Stimulated activated CD8-positive, alpha-beta memory T cell treated with anti-CD3 and anti-CD28 coated beads, Interleukin-12 subunit alpha, Interleukin-12 subunit beta, amount 100 ng/mL, for 24 hours (primary cell): ENCODE measurements around the gene GAP43.

Experiments used
- DNase-seq: peaks from one replicate; pipeline ENCODE4 v3.0.0-alpha.2; 2020; ENCODE audit errors: extremely low read depth

GAP43 gene

DNA sequence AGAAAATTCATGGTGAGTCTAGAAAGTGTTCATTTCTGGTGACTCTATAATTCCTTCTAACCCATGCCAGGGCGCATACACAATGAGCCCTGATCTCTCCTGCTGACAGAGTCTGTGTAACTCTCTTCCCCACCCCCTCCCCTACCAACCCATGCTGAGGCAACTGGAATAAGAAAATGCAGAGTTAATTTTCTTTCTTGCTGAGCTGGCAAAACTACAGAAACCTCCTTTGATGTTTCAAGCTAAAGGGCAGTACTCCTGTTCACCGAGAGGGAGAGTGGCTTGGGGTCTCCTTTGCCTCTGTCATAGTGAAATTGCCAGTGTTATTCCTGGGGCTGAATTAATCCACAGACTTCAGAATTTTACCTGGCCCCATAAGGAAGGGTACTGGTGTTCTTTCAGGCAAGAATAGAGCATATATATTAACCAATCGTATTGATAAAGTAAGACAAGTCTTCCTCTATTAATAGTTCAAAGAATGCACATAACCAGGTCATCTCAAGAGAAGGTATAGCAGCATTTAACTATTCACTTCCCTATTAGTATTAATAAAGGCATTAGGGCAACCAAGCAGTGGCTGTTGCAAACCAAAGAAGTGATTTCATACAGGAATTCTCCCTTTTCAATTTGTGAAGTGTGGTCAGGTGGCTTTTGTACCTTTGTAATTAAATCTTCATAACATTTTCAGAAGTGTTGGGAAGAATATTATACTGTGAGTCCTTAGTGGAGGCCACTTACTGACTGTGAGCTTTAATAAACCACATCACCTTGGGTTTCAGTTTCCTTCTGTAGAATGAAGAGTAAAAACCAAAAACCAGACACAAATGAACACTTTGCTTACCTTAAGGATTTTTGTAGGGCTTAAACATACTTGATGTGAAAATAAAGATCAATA is 4.1 kb downstream of the GAP43 start:
- DNase-seq = no peak

DNA sequence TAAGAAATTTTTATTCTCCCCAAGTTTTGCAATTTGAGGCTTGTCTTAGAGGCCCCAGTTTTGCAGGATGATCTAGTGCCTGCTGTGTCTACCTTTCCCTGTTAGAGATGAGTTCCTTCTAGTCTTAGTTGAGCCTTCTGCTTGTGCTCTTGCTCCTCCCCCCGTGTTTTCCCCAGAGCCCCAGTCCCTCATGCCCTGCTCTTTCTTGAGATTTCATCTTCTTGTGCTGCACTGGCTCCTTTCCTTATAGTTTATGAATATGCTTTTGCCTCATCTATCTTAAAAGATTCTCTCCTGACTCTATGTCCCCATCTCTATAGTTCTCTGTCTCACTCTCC is 4.7 kb downstream of the GAP43 start:
- DNase-seq = no peak

DNA sequence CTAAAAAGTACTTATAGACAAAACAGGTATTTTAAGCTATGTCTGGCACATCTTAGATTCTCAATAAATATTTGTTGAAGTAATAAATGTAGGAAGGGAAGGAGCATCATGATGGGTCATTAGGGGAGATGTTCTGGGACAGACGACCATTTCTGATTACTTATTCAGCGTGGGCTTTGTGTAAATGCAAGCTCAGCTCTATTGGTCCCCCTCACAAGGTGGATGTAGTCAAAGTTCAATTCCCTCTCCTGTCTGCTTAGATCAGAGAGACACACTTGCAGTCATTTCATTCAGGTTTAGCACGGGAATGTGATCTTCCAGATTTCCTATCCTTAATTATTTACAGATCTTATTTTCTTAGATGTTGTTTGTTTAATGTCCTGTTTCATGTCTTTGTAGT is 7.5 kb downstream of the GAP43 start:
- no peak for DNase-seq

DNA sequence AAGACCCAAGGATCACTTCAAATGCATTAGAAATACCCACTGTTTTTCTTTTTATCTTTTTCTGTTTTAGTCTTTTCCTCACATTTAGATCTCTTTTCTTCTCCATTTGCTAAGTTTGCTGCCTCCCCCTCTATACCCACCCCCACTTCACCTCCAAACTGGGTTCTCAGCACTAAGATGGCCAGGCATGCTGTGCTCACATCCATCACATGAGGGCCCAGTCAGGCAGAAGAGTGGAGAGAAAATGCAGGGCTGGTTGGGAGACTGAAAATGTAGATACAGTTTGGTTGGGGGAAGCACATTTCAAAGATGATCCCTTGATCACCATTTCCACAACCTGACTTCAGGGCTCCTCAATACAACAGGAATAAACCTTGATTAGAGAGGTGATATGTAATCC is 8.7 kb downstream of the GAP43 start:
- DNase-seq = no peak

DNA sequence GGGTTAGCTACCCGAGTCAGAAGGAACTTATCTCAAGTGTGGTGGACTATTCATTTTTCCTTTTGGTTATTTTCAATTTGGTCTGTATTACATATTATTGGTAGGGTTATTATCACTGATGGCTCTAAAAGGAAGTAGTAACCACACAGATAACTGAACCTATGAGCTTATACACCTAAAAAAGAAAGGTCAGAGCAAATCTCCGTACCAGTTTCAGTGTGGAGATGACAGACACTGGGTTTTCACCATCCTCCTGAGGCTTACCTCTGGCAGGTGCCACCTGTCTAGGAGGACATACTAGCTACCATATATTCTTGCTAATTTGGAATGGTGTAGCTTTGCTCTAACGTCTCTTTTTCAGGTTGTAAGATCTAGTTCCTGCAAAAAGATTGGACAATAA is 10.2 kb downstream of the GAP43 start:
- no peak for DNase-seq

DNA sequence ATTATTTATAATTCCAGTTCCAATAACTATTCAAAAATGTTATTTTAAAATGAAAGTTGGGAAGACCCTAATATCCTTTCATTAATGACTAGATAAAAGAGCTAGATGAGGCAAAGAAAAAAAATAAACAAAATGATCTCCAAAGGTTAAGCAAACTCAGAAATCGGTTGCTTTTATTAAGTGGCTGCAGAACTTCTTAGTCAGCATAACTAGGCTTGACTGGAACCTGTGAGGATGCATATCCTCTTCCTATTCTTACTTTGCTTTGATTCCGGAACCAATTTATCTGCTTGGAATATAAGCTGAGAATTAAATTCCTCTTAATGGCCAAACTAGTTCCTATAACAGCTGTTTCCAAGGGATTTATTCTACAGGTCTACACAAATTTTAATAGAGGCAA is 10.7 kb downstream of the GAP43 start:
- DNase-seq = no peak

DNA sequence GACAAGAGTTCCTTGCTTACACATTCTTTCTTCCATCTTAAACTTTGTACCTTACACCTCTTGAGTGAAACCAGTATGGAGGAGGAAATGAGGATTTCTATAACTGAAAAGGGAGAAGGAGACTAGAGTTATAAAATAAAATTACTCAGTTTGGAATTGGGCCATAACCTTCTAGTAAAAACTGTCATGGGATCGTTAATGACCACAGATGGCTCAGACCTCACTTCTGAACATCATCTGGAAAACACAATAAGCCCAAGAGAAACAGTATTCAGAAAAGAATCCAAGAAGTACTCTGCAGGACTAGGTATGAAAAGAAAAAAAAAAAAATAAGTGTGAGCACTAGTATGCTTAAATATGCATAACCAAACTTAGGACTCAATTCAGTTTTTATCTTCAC is 12.1 kb downstream of the GAP43 start:
- DNase-seq = no peak

DNA sequence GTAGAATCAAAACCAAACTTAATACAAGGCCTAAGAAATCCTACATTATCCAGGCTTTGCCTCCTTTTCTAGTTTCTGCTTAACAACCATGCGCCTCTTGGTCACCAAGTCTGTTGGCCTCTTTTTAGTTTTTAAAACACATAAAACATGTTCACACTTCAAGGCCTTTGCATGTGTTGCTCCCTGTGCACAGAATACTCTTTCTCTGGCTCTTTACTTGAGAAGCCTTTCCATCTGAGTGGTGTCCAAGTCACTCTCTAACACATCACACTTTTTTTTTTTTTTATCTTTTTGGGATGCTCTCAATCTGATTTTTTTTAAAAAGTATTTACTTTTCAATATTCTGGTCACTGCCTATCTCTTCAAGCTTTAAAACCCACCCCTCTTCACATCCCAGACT is 14.9 kb downstream of the GAP43 start:
- DNase-seq = no peak

DNA sequence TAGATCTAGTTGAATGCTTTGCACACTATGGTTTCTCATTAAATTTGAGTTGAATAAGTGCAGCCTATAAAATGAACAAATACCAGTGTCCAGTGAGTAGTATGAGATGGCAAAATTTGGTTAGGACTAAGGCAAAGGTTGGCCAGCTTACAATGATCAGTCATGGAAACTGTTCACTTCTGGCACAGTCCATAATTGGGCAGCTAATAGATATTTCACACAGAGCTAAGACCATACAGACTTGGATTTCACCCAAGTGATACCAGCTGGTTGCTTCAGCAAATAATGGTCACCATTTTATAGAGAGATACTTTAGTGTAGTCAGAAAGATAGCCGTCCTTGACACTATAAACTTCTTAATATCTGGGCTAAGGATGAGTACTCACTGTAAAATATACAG is 15.7 kb downstream of the GAP43 start:
- DNase-seq = no peak

DNA sequence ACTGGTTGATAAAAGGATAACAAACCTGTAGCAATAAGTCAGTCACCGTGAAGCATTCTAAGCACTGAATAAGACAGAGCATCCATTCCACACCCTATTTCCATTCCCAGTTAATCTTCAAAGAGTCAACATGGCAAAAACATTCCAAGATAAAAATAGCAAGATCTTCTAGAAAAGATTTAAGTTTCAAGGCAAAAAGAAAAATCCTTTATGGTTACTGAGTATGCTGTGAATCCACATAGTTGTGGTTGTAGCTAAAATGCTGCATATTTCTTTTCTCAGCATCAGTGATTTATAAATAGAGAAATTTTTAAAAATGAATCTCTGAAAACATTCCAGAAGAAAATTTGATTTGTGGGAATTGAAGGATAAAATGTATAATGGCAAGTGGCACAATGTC is 21.1 kb downstream of the GAP43 start:
- no peak for DNase-seq

DNA sequence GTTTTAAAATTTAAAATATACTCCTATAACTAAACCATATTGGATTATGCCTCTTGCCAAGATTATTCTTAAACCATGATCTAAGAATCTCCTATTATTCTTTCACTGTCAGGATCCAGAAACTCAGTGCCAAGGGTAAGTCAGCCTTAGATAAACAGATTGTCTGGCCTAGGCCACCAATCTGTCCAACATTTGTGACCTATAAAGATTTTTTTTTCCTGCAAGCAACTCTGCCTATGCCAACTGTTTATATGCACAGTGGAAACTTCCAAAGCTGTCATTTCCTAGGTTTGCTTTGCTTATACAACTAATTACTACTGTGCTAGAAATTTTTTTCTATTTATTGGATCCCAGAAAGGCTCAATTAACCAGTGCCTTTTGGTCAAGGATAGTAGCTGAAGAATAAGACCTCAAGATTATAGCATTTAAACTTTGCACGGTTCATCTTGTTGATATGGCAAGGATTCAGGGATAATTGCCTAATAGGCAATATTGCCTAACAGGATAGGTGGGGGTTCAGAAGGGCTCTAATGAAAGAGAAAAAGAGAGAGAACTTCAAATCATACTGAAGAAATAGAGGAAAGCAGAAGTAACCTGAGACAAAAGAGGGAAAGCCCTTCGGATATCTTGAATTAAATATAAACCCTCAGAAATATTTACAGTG is 22.8 kb downstream of the GAP43 start:
- DNase-seq = no peak

DNA sequence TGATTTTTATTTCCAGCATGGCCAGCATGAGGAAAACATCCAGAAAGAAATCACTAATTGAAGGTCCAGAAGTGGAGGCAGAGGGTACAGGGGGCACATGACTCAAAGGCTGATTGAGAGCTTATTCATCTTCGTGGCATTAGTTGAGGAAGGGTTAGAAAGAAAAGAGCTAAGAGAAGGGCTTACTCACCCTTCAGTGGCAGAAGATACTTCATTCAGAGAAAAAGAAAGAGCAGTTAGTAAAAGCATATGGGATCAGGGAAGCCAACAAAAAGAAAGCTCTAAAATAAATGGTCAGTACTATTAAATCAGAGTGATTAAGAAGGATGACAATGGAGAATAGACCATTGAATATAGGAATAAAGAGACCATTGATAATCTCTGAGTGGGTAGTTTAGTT is 25.2 kb downstream of the GAP43 start:
- DNase-seq = no peak

DNA sequence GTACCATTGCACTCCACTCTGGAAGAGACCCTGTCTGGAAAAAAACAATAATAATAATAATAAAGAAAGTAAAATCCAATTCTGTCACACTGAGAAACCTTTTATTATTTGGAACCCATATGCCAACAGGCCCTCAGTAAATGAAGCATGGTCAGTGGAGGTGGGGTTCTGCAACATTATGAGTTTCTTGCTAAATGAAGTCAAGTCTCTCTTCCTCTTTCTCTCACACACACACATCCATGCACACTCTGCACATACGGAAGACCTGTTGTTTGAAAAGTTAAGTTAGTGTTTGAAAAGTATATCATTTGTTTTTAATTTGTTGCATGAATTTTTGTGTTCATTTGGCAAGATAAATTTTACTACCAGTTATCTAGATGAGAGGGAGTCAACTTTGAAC is 27.8 kb downstream of the GAP43 start:
- no peak for DNase-seq

DNA sequence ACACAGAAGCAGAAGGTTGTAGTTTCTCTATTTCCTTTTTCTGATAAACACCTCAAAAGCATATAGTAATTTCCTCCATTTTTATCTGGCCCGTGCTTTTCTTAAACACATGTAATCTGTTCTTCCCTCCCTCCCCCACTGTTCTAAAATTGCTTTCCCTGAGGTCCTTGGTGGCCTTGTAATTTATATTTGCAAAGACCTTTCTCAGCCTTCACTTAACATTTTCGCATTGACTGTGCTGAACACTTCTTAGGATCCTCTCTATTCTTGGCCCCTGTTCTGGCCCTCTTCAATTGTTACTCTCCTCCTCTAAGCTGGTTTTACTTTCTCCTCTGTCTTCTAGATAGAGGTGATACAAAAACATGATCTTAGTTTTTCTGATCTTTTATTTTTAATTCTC is 28.3 kb downstream of the GAP43 start:
- no peak for DNase-seq

DNA sequence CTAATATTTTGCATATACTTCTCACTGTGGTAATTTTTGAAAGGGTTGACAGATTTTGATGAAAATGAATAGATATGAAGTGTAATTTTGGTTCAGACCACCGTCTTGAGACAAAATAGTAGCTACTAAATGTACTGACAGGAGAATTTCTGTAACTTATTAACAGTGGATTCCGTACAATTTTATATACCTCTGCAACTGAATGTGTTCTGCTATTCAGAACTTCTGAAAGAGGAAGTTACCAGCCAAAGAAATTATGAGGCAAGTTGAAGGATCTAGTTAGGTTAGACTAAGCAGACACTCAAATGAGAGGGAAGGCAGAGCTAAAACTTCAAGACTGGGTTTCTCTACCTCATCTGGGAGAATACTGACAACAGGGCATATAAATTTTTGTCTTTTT is 29.4 kb downstream of the GAP43 start:
- DNase-seq = no peak

DNA sequence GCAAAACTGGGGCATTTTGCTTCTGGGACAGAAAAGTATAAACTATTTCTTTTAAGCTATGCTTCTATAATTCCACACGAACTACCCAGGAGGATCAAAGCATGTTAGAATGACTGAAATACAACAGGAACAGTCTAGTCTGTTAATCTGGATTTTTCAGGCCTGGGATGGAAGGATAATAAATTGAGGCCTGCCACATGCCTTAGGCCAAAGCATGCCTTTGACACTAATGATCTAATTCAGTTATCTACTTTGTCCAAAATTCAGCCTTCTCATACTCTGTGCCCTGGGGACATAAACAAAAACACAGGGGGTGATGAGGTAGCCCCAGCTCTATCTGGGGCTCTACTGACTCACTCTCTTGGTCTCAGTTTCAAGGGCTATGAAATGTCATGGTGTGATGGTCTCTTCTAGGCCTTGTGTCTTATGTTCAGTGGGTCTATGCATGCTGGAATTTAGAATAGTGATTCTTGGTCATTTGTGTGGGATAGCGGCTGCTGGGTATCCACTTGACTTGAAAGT is 32.5 kb downstream of the GAP43 start:
- DNase-seq = no peak

DNA sequence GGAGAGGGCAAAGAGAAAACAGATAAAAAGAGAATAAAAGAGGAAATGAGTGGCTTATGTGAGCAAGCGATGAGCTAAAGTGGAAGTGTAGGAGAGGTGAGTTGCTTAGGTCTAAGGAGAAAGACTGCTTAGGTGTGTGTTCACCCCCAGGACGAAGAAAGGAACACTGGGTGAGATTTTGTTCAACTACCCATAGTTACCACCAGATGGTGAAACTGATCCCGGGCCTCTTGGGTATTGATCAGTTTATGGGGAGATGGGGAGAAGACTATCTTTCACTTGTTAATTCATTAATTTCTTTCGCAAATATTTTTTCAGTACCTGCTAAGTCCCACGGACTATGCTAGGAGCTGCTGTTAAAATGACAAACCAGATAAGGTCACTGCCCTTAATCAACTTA is 33.9 kb downstream of the GAP43 start:
- DNase-seq = no peak

DNA sequence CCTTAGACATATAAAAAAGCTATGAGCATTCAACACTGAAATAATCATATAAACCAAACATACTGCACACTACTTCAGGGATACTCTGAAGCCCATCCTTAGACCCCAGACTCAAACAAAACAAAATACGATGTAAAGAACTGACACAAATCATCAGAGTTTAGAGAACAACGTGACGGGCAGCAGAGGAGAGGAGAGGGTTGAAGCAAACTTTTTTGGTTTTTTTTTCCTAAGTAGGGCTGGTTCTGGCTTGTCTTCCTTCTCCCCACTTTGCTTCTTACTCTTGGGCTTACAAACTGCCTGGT is 34.7 kb downstream of the GAP43 start:
- DNase-seq = no peak

DNA sequence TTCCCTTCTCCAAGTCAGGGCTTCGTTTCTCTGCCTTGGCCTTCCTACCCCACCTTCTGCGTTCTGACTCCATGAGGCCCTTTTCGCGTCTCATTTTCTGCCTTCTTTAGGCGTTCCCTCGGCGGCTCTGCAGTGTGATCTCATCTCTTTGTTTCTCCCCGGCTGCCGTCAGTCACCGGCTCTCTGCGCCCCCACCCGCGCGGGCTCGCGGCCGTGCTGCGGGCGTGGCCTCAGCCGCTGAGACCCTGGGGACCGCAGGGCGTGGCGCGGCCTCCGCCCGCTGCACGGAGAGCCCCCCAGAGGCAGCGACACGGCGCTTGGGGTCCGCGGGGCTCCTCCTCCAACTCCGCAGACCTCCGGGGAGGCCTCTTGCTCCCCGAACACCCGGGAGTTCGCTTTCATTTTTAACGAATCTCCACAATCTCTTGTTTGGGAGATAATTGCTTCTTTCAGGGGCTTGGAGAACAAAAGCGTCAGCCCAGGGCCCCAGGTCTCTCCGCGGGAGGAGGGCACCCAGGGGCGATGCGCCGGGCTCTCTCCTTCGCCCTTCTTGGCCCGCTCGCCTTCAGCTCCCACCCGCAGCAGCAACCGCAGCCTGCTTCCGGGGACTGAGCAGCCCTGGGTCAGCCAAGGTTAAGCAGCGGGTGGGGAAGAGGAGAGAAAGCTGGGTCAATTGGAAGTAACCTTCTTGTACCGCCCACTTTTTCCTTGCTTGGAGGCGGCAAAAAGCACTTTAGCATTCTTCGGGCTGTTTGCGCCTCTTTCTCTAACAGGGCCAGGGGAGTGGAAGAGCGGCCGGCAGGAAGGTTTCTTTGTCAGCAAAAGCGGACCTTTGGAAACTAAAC is 35.2 kb downstream of the GAP43 start:
- peak; percentile 27 for DNase-seq

DNA sequence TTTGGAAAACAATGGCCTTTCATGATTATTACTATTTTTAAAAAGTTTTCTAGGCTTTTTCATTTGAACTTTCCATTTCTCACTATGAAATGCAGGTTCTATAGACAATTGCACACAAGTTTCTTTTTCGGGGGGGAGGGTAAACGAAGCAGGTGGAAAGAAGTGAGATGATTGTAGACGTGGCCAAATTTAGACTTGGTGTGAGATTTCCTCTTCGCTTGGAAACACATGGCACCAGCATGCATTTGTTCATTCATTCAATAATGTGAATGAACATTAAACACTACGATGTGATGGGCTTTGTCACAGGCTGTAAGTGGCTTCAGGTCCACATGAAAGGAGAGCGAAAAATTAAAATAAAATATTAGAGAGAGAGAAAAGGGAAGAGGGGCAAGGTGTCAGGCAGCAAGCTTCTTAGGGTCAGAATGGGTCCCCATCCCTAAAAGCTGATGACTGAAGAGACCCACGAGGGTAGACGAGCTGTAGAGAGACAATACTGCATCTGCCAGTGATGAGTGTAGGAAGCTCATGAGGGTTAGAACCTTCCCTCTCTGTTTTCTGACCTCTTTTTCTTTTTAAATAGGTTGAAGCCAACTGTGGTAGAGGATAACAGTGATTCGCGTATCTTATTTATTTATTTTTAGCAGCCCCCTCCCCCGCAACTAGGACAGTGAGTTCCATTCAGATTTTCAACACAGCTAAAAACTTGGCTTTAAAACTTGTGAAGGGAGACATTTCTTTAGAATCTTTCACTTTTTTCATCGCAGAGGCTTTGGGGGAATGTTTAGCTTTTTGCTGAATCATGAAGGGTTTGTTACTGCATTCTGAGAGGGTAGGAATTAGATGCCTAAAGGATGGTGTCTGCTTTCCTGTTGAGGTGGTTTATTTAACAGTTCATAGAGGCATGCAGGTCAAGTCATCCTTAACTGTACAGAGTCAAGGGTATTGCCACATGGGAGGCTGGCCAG is 36.2 kb downstream of the GAP43 start:
- DNase-seq = no peak

DNA sequence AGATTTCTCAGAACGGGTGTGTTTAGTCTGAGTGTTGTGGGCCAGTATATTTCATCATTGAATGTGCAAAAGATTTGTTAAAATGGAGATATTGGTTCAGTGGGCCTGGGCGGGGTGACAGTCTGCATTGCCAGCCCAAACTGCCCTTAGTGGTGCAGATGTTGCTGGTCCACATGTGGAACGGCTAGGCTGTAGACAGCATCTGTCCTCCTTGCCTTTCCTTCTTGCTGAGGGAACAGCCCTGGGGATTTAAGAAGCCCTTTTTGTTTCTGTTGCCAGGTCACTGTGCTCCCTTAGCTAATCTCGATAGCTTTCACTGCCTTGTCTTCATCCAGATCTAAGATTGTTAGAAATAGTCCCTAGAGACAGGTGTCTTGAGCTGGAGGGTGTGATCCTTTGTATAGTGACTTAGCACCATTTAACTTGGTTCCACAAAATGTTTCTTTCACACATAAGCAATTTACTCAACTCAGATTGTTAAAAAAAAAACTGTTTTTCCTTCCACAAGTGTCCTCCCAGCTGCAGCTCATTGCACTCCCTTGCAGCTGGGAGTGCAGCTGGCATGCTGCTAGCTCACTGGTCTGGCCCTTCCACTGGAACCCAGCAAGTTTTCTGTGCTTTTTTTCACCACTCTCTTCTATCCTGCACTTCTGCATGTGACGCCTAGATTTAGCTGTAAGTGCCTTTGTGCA is 37.5 kb downstream of the GAP43 start:
- DNase-seq = no peak
